ENCODE data around the gene NUDT4. TPM values are rescaled to one million over a fixed set of nuclear protein-coding genes. Genes with fewer than 3 reads are reported as not detected.

Gene NUDT4
- total and polyA plus RNA-seq, 9 of the 15 experiments (the other 6 are each of a cell fraction or from before 2014, with no cell fraction given): 38.1 to 164 (median 99.2) TPM

DNA sequence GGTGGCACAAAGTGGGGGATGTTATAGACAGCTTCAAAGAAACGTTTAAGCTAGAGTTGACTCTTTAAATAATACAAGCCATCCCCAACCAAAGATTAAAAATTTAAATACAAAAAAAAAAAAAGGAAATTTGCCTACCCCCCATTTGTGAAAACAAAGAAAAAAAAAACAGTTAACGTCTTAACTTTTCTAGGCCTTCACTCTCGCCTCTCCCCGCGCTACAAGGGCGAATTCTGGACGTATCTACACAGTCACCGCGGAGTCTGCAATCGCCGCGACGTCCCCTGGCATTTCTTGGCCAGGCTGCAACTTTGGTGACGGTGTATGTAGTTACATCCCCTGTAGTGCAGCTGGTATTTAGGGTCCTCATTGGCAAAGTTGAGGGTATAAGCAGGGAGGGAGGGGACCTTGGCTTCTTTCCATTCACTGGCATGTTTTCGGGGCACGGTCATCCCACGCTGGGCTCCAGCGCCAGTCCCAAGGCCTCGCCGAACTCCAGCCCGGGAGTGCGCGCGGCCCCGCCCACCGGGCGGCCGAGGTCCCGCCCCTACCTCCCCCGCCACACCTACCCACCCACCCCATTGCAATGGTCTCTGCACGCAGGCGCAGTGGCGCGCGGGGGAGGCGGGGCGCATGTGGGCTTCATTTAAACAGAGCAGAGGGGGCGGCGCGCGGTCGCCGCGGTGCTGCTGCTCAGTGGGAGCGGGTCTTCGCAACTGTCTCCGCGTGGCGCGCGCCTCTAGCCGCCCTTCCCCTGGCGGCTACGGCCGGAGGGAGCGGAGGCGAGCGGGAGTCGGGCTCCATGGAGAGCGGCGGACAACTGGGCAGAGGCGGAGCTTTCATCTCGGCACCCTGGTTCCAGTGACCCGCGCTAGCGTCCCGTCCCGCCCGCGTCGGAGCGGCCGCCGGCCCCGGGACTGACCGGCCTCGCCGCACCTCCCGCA is at the start of gene NUDT4 (continued):
- TF ChIP-seq PCBP1 (IDR thresholded peaks at IDR 0.05; ENCODE audit: low read depth, low read length, poor library complexity, severe bottlenecking) (peak; percentile 28), ARID1B (IDR thresholded peaks at IDR 0.05) (0 out of 2 replicates have a peak, but pooled peaks have one; percentile 35), ZKSCAN8 (CRISPR knock-in tag; IDR thresholded peaks at IDR 0.05) (no peak), CREM (IDR thresholded peaks at IDR 0.05; ENCODE audit: low read depth) (0 out of 2 replicates have a peak, but pooled peaks have one; percentile 23), EWSR1 (IDR thresholded peaks at IDR 0.05; ENCODE audit: borderline replicate concordance, low read depth, partially characterized antibody) (no peak), NRF1 (conservative IDR thresholded peaks at IDR 0.05 in 1 of 2, IDR thresholded peaks at IDR 0.05 in 1 of 2) (peak; percentile 90 to 91), NFIC (IDR thresholded peaks at IDR 0.05) (peak; percentile 79), TOE1 (IDR thresholded peaks at IDR 0.05; ENCODE audit: borderline replicate concordance) (peak; percentile 64; the same call in 1 of the 2 replicates), TOE1 (CRISPR knock-in tag; IDR thresholded peaks at IDR 0.05; ENCODE audit: borderline replicate concordance, low read depth) (0 out of 2 replicates have a peak, but pooled peaks have one; percentile 21), MLLT1 (IDR thresholded peaks at IDR 0.05) (peak in 1 of 2 experiments; percentile 87), TAF7 (tag; IDR thresholded peaks at IDR 0.05) (peak; percentile 43; the same call in 1 of the 2 replicates), SMAD1 (IDR thresholded peaks at IDR 0.05; ENCODE audit: low read depth, low read length, partially characterized antibody) (peak; percentile 43), NKRF (IDR thresholded peaks at IDR 0.05; ENCODE audit: borderline replicate concordance) (0 out of 2 replicates have a peak, but pooled peaks have one; percentile 56), E2F8 (IDR thresholded peaks at IDR 0.05; ENCODE audit: low read depth, partially characterized antibody) (peak; percentile 18), RB1 (IDR thresholded peaks at IDR 0.05; ENCODE audit: low read depth) (peak; percentile 50), SOX6 (IDR thresholded peaks at IDR 0.05) (0 out of 2 replicates have a peak, but pooled peaks have one; percentile 19), CBX5 (IDR thresholded peaks at IDR 0.05; ENCODE audit: borderline replicate concordance, low read depth) (0 out of 2 replicates have a peak, but pooled peaks have one; percentile 6), HDAC1 (IDR thresholded peaks at IDR 0.05) (peak in 1 of 2 experiments; percentile 74; a peak in 2 of 4 replicates), TBP (optimal IDR thresholded peaks at IDR 0.05; ENCODE audit: low read depth, low read length) (peak; percentile 84), YY1 (IDR thresholded peaks at IDR 0.05; ENCODE audit: borderline replicate concordance in 1 of 3, control insufficient read depth in 1 of 3, extremely low read depth in 1 of 3, insufficient read depth in 3 of 3, insufficient read length in 1 of 3, insufficient replicate concordance in 2 of 3, low read depth in 1 of 3, low read length in 2 of 3) (peak in 2 of 3 experiments; percentile 7 to 40)
